K562 (cell line): ENCODE results near the gene CEP350. TPM values are rescaled to one million over a fixed set of nuclear protein-coding genes. Genes with fewer than 3 reads are reported as not detected.

Source experiments
- ATAC-seq: fragments of 200-7000 bp; cut with Tn5 transposase; 3 replicates; pipeline ENCODE4 v1.9.1; 2020; ENCODE audit warnings: moderate library complexity
- BruUV-seq: library from RNA; stranded (reverse); fragments of 400-500 nt; replicated peaks from 2 replicates; lab custom pipeline; 2021; lab: Mats Ljungman, UMichigan
- CTCF ChIA-PET: fragments of 300-600 bp; formaldehyde crosslinking; extraction: SDS; loops from one replicate; lab custom pipeline; 2021; ENCODE audit warnings: low intra/inter-chr PET ratio; lab: Yijun Ruan, JAX
- POLR2A ChIA-PET: fragments of 300-600, 350-650 bp; sonication (Branson Sonifier 250); formaldehyde crosslinking; extraction: SDS; loops from one replicate; lab custom pipeline; 2021; ENCODE audit warnings: antibody characterized with exemption, inconsistent platforms; lab: Yijun Ruan, JAX
- DNase-seq, 4 experiments: peaks; one replicate each; pipeline versions ENCODE4 v3.0.0 to v3.0.0-alpha.2; 2011 to 2018; ENCODE audit warnings: low spot score in 3 of 4, mixed read lengths in 3 of 4; ENCODE audit errors: extremely low read depth in 1 of 4
- FAIRE-seq: peaks from 2 replicates; lab custom pipeline; 2011; peaks lifted over from hg19 to GRCh38; lab: Jason Lieb, UNC
- H2AFZ ChIP-seq: 2 replicates; pipeline ENCODE4 v1.6.0; 2011; ENCODE audit warnings: low read depth, low read length, control low read depth, inconsistent platforms
- H3K27ac ChIP-seq: fragments of 200-600 bp; 3 replicates; pipeline ENCODE4 v1.8.0; 2011; ENCODE audit warnings: low read depth, mild to moderate bottlenecking, control low read depth, inconsistent platforms, low read length, moderate library complexity, mixed read lengths; ENCODE audit errors: extremely low read depth
- H3K27me3 ChIP-seq, 2 experiments: fragments of 300-600 bp in 1 of 2; 2 replicates in 1 of 2; 3 replicates in 1 of 2; pipeline versions ENCODE4 v1.6.0 to v1.8.0; 2011; ENCODE audit warnings: inconsistent platforms in 2 of 2, low read length in 2 of 2, mild to moderate bottlenecking in 1 of 2, mixed read lengths in 1 of 2, moderate library complexity in 1 of 2; ENCODE audit not compliant: control insufficient read depth in 2 of 2, insufficient read depth in 2 of 2
- H3K36me3 ChIP-seq: fragments of 300-600 bp; 3 replicates; pipeline ENCODE4 v1.8.0; 2011; ENCODE audit warnings: mild to moderate bottlenecking, low read length, inconsistent platforms; ENCODE audit not compliant: control insufficient read depth, insufficient read depth
- H3K4me1 ChIP-seq, 2 experiments: fragments of 200-600 bp in 1 of 2; replicated peaks in 1 of 2; 2 replicates in 1 of 2; 3 replicates in 1 of 2; pipeline versions ENCODE4 v1.5.1 to v1.8.0; 2011; ENCODE audit warnings: inconsistent platforms in 2 of 2, low read length in 2 of 2, mild to moderate bottlenecking in 1 of 2, mixed read lengths in 1 of 2, moderate library complexity in 1 of 2; ENCODE audit not compliant: control insufficient read depth in 2 of 2, insufficient read depth in 2 of 2
- H3K4me2 ChIP-seq: 2 replicates; pipeline ENCODE4 v1.6.1; 2011; ENCODE audit warnings: low read length, control low read depth, inconsistent platforms, mixed read lengths; ENCODE audit not compliant: insufficient read depth
- H3K4me3 ChIP-seq: fragments of 200-600 bp; sonication (generic), shearing (Covaris generic); 2 replicates; pipeline ENCODE4 v1.5.1; 2016; ENCODE audit warnings: control low read depth, inconsistent platforms
- H3K79me2 ChIP-seq: fragments of 200-600 bp; 3 replicates; pipeline ENCODE4 v1.8.0; 2011; ENCODE audit warnings: low read length, inconsistent platforms; ENCODE audit not compliant: control insufficient read depth, insufficient read depth
- H3K9ac ChIP-seq, 2 experiments: 2 replicates each; pipeline versions ENCODE4 v1.6.0 to v1.6.1; 2011; ENCODE audit warnings: low read depth in 2 of 2, low read length in 2 of 2, control low read depth in 1 of 2, inconsistent platforms in 1 of 2, mild to moderate bottlenecking in 1 of 2, mixed read lengths in 1 of 2; ENCODE audit not compliant: insufficient read depth in 1 of 2
- H3K9me1 ChIP-seq: one replicate; pipeline ENCODE4 v1.6.0; 2011; ENCODE audit warnings: inconsistent platforms, mild to moderate bottlenecking, low read length, moderate library complexity; ENCODE audit not compliant: control insufficient read depth, insufficient read depth
- H3K9me3 ChIP-seq: replicated peaks from 2 replicates; pipeline ENCODE4 v1.5.1; 2011; ENCODE audit warnings: low read depth, low read length, inconsistent platforms; ENCODE audit not compliant: control insufficient read depth, insufficient read depth
- H4K20me1 ChIP-seq: replicated peaks from 2 replicates; pipeline ENCODE4 v1.6.1; 2011; ENCODE audit warnings: low read length, inconsistent platforms, mixed read lengths; ENCODE audit not compliant: control insufficient read depth, insufficient read depth
- ARID2 ChIP-seq: fragments of 450-650 bp; IDR thresholded peaks from 2 replicates; pipeline ENCODE4 v1.6.1; 2017; ENCODE audit warnings: antibody characterized with exemption, mild to moderate bottlenecking
- BCL6 ChIP-seq: fragments of 250-450 bp; sonication (Bioruptor Pico); IDR thresholded peaks from 2 replicates; pipeline ENCODE4 v1.4.0; 2020
- BRD4 ChIP-seq: fragments of 200-600 bp; sonication (generic); IDR thresholded peaks from 2 replicates; pipeline ENCODE4 v1.6.1; 2017; ENCODE audit warnings: inconsistent platforms
- CCAR2 ChIP-seq: fragments of 200-400 bp; formaldehyde crosslinking; IDR thresholded peaks from 2 replicates; pipeline ENCODE4 v1.6.1; 2017; ENCODE audit warnings: mild to moderate bottlenecking, low read depth, low read length
- CEBPB ChIP-seq: fragments of 450-650 bp; IDR thresholded peaks from 2 replicates; pipeline ENCODE4 v1.6.1; 2016; ENCODE audit warnings: missing genetic modification characterization, missing compliant biosample characterization
- CEBPG ChIP-seq, 3 experiments: fragments of 200-800 bp in 1 of 3; sonication (Bioruptor generic) in 1 of 3; sonication (generic) in 1 of 3; formaldehyde crosslinking in 1 of 3; IDR thresholded peaks in 2 of 3; conservative IDR thresholded peaks in 1 of 3; 2 replicates each; pipeline versions ENCODE4 v1.6.1 to v1.8.0; 2016 to 2022; ENCODE audit warnings: missing compliant biosample characterization in 2 of 3, missing genetic modification characterization in 2 of 3, mild to moderate bottlenecking in 1 of 3, missing genetic modification reagents in 1 of 3
- PURB ChIP-seq: sonication (generic); formaldehyde crosslinking; IDR thresholded peaks from 2 replicates; pipeline ENCODE4 v1.9.0; 2021; ENCODE audit warnings: low read depth, mild to moderate bottlenecking, missing genetic modification reagents
- TAF7 ChIP-seq: fragments of 450-650 bp; IDR thresholded peaks from 2 replicates; pipeline ENCODE4 v1.6.1; 2016; ENCODE audit warnings: missing genetic modification characterization, missing compliant biosample characterization
- U2AF2 ChIP-seq: fragments of 200-400 bp; formaldehyde crosslinking; optimal IDR thresholded peaks from 2 replicates; pipeline ENCODE3; 2017; ENCODE audit warnings: low read depth, mild to moderate bottlenecking, low read length
- ZKSCAN3 ChIP-seq: fragments of 250-450 bp; sonication (Bioruptor Pico); IDR thresholded peaks from 2 replicates; pipeline ENCODE4 v1.4.0; 2020
- WGBS: fragments of 100-300 bp; shearing (Covaris generic); methylation state at CpG from one replicate; pipeline ENCODE4 v1.1.6; 2016; ENCODE audit warnings: low coverage, mixed read lengths; ENCODE audit not compliant: insufficient coverage; ENCODE audit errors: missing lambda C conversion rate; 5-methylcytosine and 5-hydroxymethylcytosine counted together
- in situ Hi-C: fragments of 300-500 bp; cut with MboI; formaldehyde crosslinking; loops from 4 replicates; pipeline ENCODE4 v1.15.0; 2018; ENCODE audit warnings: inconsistent platforms, mixed read lengths
- intact Hi-C: fragments of 100-400 bp; cut with micrococcal nuclease; formaldehyde crosslinking; loops from 2 replicates; pipeline ENCODE4 v1.14.2; 2022
- polyA plus RNA-seq, 8 experiments: library from polyadenylated mRNA; depleted of rRNA in 4 of 8; stranded (reverse) in 5 of 8; unstranded in 3 of 8; fragments of >200 nt; fragmentation: Nextera tagmentation in 2 of 8; fragmentation: Illumina TruSeq in 1 of 8; extraction: Ambion mirVana in 2 of 8; extraction: Trizol in 1 of 8; gene quantifications; 2 replicates each; pipeline versions ENCODE4 v1.2.1 to v1.2.3, GENCODE V29; 2011 to 2014; ENCODE audit warnings: inconsistent platforms in 1 of 8, missing spikeins in 1 of 8
- total RNA-seq, 7 experiments: library from RNA; depleted of rRNA in 6 of 7; stranded (reverse); fragments of >200 nt in 6 of 7; fragmentation: Illumina TruSeq in 2 of 7; extraction: Trizol in 2 of 7; gene quantifications; 2 replicates each; pipeline versions ENCODE4 v1.2.1 to v1.2.3, GENCODE V29; 2011 to 2021; ENCODE audit warnings: low replicate concordance in 1 of 7

The CEP350 gene
- total and polyA plus RNA-seq, 9 of the 15 experiments (the other 6 are each of a cell fraction or from before 2014, with no cell fraction given) = 8.3 to 64.3 (median 28.0) TPM

DNA sequence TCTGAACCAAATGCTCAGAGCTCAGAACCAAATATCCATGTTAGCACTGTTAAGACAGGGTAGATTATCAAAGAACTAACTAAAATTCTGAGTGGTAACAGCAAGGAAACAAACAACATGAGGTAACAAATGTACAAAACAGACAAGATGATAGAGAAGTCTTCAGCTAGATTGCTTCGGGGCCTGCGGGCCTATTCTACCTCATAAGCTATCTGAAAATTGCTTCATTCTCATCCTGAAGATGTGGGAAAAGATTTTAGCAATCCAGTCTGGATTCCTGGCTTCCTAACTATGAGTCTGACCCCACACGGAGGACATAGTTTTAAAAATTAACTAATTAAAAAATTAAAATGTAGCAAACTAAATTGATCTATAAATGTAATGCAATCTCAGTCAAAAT is 190.8 kb downstream of the CEP350 start:
- Histone ChIP-seq H3K9ac (no peak overlapping the region), H2AFZ (peak overlapping the region; percentile 68), H3K4me3 (no peak overlapping the region), H3K79me2 (no peaks in the 10 kb centered on the region), H3K9me1 (no peaks in the 10 kb centered on the region), H3K36me3 (no peaks in the 10 kb centered on the region), H4K20me1 (no peaks in the 10 kb centered on the region), H3K9me3 (no peaks in the 10 kb centered on the region), H3K27ac (no peak overlapping the region), H3K4me1 (no peaks in the 10 kb centered on the region), H3K27me3 (no peaks in the 10 kb centered on the region), H3K4me2 (no peak overlapping the region)
- in situ Hi-C loops = no loop called here
- DNase-seq (no peak), ATAC-seq (no peak), FAIRE-seq (no peak)
- no peak for TF ChIP-seq CEBPG (CRISPR knock-in tag; IDR thresholded peaks at IDR 0.05)
- no peak for TF ChIP-seq CEBPG (tag; conservative IDR thresholded peaks at IDR 0.05 in 1 of 2, IDR thresholded peaks at IDR 0.05 in 1 of 2)
- TF ChIP-seq BCL6 = no peak
- no peak for TF ChIP-seq TAF7 (tag)
- no peak for TF ChIP-seq ZKSCAN3 (CRISPR knock-in tag)
- TF ChIP-seq CCAR2 = no peak
- no peak for TF ChIP-seq ARID2
- no peak for TF ChIP-seq CEBPB (tag)
- no peak for TF ChIP-seq U2AF2
- no peak for TF ChIP-seq BRD4
- no peak for TF ChIP-seq PURB (CRISPR knock-in tag)
- intact Hi-C loops = no loop called here
- CTCF ChIA-PET = no interaction called here
- BruUV-seq = no TSS peak
- WGBS = 58% methylated on average over 3 of the region's 3 CpGs
- POLR2A ChIA-PET = interaction anchor here (0.8 to 1.5 kb wide), 3 partner anchors 9 to 13 kb away, joined by 4 to 11 read pairs (median 6); partner anchors contain the start of gene QSOX1
